GM21515 (cell line): ENCODE results near the gene TPM3.
A peak's percentile ranks its signal among the peaks of the same experiment; 100 is the strongest.
"Not testable (repeated sequence)": the region's sequence is repeated elsewhere in the genome, so short reads cannot be mapped to it uniquely, and the experiment has no call there.

Experiments
- ATAC-seq: cut with Tn5 transposase; IDR thresholded peaks from one replicate; pipeline ENCODE4 v1.9.1; 2021; ENCODE audit not compliant: unreplicated experiment

The TPM3 gene

DNA sequence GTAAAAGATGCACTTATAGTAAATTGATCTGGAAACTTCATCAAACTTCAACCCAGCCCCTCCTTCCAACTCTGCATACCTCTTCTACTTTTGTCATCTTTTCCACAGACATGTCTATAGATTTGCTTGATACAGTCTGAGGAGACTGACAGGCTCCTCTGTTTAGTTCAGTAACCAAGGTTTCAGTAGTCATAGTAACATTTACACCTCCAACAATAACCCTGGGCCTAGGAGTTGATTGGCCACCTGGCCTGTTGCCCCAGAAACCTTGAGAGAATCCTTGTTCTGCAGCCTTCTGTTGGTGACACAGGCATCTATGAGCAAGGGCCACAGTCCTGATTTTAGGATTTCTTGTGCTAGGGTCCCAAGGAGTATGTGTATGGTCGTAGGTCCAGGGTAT lies 14.3 kb upstream of the TPM3 start, which contains the start of gene CFAP141:
CFAP141 (minus strand) TSS at position 138 of the 400 bp plus-strand sequence; CDS start at position 112, 26 bp downstream.
- ATAC-seq: no peak

DNA sequence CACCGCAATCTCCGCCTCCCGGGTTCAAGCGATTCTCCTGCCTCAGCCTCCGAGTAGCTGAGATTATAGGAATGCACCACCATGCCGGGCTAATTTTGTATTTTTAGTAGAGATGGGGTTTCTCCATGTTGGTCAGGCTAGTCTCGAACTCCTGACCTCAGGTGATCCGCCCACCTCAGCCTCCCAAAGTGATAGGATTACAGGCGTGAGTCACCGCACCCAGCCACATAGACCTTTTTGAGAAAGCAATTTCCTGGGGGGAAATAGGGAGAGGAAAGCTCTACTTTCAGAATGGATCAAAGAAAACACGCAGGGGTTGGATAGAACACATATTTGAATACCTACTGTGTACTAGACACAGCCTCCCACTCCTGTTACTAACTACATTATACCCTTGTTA lies 13.9 kb upstream of the TPM3 start:
- ATAC-seq: not testable (repeated sequence)

DNA sequence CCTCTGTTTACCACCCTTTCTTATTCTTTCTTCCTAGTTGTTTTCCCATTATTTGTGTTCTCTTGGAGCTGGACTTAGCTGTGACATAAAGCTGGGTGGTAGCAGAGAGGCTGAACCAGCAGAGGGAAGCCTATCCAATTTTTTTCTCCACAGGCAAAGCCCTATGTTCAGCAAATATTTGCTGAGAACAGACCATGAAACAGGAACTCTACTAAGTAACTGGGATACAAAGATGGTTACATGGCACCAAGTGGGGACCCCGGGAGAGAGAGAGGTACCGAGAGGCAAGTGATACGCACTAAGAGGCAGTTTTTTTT lies 7.6 kb upstream of the TPM3 start:
- ATAC-seq: no peak

DNA sequence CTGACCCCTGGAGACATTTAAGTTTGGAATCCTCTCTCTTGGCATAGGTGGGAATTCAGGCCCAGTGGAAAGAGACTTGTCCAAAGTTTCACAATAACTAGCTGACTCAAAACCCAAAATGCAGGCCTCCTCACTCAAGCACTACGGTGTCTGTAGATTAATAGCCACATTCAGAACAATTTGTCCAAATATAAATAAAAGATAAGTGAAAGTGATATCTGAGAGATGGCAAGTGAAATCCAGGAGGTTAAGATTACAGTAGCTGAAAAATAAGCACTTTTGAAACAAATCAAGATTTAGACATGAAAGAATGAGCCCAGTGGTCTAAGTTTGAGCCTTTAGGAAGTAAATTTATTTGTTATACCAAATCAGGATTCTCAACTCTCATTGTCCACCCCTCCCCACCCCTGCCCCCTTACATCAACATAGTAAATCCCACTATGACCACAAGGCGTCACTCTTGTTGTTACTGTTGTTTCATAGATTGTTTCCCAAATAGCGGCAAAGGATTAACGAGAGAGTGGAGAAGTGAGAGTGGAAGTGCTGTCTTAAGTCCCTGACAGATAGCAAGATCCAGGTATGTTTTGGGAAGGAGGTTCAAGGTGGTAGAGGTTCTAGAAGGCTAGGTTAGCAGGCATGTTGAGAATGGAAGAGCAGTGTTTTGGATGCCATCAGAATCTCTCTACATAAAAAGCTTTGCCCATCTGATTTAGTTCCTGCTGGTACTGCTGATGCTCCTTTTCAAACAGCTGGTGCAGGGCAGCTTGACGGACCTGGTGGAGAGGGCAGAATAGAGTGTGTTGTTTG lies 7.1 kb upstream of the TPM3 start:
- ATAC-seq: no peak

DNA sequence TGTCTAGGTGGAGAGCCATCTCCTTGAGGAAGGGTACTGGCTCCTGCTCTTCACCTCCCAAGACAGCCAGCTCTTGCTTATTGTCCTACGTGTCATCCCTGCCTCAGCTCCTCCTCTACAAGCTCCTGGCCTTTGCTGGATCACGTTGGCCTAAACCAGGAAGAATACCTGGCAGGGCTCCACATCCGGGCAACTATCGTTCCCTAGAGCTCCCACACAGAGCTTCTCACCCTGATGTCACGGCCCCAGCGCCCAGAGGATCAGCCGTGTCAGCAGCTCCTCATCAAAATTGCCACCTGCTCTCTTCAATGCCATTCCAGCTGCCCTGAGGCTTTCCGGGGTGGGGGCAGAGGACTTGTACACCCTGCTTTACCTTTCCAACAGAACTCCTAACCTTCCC lies 1.9 kb upstream of the TPM3 start:
- no peak for ATAC-seq

DNA sequence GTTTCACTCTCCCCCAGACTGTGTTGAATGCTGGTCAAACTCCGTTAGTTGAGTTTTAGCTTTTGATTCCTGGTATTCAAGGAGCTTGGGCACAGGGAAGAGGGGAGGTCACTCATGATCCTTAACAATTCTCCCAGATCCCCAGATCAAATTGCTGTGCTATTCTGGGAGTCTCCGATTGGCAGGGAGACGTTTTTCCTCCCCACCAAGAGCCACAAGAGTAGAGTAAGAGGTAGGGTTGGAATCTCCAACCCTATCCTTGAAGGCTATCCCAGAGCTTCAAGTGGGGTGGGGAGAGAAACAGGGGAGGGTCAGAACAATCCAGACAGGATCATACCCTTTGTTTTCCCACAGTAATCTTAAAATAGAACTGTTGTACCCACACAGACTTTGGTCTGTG lies 576 bp upstream of the TPM3 start:
- no peak for ATAC-seq

DNA sequence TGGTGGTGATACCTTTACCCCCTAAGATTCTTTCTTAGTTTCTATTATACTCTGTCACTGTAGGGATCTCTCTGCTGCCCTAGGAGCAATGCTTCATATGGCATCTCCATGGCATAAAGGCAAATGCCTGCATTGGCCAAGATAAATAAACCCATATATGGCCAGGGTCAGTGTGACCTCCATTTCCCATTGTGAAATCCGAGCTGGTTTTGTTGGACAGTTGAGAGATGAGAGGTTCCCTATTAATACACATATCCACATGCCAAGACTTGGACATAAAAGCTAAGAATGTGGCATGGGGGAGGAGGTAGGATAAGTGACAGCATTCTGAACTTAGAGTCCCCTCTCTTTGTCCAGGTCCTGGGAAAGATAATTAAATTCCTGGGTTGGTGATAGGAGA lies 1.4 kb downstream of the TPM3 start:
- no peak for ATAC-seq

DNA sequence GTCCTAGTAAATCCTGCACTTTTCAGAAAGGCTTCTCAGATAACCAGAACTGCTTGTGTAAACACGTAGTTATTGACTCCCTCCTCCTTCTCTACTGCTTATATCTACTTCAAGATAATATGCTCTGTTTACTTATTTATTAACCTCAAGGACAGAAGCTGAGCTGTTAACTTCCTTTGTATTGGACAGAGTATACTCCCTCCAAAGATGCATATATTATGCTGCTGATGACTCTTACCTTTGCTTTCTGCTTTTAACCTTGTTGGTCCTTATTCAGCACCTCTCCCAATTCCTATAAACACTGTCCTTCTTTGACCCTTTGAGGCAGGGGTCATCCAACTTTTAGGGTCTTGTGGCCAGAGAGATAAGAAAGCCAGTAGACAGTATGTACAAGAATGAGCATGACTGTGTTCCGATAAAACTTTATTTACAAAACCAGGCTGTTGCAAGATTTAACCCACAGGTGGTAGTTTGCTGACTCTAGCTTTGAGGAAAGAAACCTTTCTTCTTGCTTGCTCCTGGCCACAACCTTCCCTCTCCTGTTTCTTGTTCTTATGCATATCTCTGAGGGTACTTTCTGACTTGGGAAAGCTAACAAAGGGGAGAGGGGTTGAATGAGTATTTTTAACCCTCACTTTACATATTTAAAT lies 4.9 kb downstream of the TPM3 start:
- no peak for ATAC-seq

DNA sequence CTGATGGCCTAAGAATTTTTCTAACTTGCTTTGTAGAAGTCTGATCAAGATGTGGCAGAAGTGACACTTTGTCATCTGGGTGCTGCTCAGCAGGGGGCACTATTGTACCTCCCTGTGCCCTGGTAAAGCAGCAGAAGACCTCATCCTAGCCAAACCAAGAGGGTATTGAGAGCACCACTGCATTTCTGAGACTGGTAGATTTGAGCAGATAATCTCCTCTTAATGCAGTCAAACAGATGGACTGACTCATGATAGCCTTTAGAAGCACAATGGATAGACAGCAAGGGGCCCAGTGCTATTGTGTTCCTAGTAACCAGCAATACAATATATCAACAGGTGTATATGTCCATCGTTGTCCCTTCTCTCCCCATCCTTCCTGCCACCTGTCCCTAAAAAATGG lies 5.7 kb downstream of the TPM3 start:
- no peak for ATAC-seq

DNA sequence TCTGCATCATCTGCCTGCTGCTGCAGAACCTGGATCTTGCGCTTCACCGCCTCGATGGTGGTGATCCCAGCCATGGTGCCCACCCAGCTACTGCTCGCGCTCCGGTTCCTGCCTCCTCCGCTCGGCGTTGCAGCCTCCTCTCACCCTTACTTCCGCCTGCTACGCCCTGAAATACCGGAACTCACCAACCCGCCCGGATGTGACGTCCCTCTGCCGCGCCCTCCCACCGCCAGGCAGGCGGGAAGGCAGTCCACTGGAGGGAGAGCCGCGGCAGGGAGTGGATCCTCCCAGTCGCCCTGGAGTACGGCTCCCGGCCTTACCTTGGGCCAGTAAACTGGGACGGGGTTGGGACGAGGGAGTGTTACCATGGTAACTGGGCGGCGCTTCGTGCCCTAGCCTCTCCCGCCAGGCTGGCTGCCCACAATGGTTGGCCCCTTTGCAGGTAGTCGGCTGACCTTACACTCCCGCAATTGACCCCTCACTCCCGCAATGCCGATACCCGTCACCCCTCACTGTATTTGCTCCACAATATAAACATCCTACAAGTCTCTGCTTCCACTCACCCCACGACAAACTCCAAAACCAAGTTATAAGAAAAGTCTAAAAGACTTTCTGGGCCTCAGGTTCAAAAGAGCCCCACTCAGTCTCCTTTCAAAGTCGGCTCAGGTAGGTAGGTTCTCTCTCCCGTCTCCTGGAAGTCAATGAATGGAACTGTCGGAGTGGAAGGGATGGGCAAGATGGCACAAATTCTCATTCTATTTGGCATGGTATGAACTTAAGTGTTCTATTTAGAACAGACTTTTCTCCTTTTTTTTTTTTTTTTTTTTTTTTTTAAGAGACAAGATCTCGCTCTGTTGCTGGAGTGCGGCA lies 8.6 kb downstream of the TPM3 start:
- peak; percentile 64 for ATAC-seq

DNA sequence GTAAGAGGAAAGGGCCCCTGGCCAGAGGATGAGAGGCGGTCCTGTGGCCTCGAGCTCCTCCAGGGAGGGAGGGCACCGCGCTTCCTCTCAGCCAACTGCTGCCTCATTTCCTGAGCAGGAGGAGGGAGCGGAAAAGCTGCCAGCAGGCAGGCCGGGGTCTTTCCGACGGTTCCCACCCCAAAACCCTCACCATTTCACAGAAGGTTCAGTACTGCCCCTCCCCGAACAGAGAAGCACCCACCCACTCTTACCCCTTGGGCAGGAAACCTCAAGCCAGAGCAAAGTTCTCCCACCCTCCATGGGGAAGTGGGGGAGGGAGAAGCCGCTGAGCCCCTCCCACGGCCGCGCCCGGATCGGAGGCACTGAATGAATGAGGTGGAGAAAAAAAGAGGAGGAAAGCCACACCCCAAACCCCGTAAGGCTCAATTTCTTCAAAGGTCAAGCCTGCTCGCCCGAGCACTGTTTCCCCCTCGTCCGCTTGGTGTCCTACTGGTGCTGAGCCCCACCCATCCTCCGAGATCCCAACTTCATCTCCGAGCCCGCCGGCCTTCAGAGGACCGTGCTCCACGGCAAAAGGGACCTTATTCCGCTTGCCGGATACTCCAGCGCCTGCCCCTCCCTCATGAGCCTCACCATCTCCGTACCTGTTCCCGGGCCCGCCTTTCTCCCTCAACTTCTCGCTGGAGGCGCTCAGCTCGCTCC lies 9.4 kb downstream of the TPM3 start:
- peak; percentile 47 for ATAC-seq

DNA sequence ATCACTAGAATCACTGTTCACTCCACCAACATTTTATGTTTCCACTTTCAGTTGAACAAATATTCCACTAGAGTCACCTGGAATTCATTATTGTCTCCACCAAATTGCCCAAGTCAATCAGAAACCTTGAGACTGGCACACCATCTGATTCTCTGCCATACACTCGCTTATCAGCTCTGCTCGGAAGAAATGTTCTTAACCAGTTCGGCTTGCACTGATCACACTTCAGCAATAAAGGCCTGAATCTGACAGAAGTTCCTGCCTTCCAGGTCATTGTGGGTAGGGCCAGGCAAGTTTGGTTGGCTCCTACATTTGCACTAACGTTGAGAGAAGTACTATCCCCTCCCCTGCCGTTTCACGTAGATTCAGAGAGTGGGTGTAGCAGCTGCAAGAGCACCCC lies 10.0 kb downstream of the TPM3 start:
- no peak for ATAC-seq

DNA sequence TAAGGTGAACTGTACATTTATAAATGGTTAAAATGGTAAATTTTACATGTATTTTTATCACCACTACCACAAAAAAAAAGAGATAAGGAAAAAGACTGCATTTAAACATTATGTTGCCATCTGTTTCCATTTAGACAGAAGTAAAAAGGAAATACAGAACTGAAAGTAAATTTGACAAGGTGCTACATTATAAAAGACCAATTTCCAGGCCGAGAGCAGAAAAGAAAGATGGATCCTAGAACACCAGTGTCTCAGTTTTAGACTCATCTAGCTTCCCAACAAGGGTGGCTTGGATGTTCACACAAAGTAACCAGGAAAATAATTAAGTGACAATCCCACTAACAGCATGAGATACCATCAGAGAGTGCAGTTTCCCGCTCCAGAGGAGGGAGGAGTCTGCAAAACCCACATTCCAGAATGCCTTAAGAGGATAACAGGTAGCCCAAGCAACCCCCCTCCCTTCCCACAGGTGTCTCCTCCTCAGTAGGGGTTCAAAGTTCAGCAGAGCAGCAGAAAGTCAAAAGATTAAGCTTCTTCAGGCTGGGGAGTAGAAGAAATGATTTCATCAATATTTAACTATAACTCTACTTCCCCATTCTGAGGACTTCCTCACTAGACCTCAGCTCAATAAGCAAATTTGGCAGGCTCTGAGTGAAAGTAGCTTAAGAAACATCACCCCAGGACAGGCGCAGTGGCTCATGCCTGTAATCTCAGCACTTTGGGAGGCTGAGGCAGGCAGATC lies 11.8 kb downstream of the TPM3 start:
- ATAC-seq: no peak

DNA sequence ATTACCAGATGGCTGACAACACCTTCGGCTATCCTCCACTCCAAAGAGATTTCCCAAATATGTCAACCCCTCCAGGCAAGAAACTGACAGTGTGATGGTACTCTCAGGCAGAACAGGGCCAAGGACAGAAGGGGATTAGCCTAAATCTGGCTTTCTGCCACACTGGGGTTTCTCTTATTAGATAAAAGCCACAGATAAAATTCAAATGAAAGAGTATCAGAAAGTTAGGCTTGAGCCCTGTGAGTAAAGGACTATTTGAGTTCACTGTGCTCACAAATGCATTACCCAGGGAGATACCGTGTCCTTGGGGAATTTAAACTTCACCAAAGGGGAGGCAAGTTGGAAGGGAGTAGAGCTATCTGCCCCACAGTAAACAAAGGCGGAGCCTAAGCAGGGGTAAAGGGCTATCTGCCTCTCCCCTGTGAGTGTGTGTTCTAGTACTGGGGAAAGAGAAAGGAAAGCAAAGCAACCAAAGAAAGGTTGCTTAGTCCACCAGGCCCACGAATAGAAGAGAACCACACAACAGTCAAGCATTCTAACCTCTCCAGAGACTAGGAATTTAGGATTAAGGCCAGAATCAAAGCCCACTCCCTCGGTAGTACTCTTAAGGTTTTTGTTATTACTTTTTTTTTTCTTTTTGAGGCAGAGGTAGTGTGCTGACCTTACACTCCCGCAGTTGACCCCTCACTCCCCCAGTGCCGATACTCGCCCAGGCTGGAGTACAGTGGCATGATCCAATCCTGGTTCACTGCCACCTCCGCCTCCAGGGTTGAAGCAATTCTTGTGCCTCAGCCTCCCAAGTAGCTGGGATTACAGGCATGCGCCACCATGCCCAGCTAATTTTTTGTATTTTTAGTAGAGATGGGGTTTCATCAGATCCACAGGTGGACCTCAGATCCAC lies 12.7 kb downstream of the TPM3 start:
- no peak for ATAC-seq

DNA sequence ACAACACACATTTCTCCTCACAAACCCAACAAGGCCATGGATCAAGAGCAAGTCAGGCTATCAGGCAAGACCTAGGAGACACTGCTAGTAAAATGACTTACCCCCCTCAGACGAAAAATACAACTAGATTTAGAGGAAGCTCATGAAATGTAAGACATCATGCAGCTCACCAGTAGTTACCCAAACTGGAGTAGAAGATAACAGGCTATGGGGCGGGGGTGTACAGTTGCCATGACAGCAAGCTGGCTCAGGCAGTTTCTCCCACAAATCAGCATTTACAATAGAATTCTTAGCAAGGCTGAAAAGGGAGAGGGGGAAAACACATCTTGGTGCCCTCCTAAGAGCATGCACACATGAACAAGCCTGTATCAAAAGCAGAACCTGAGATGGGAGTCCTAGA lies 13.9 kb downstream of the TPM3 start:
- ATAC-seq: no peak

DNA sequence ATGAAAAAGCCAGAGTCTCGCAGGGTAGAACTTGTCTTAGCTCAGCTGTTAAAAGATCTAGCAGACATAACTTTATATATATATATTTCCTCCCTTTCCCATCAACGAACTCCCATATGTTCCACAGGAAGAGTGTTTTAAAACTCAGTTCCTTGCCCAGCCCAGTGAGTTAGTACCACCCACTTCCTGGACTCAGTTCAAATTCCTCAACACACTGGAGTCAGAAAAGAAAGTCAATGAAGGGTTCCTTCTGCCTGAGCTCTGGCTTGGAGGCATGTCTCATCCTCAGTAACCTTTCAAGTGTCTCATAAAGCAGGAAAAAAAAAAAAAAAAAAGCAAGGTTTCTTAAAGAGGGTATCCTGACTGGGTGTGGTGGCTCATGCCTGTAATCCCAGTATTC lies 15.6 kb downstream of the TPM3 start:
- no peak for ATAC-seq

DNA sequence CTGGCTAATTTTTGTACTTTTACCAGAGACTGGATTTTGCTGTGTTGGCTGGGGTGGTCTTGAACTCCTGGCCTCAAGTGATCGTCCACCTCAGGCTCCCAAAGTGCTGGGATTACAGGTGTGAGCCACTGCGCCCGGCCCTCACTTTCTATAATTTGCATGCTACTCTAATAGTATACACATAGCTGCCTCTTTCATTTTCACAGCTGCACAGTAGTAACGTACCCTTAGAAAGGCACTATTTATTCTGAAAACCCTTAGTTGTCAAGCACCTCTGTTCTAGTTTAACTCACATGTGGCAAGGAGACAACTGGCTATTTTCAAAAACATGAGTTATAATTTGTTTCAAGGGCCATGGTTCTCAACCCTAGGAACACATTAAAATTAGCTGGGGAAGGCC lies 17.2 kb downstream of the TPM3 start:
- no peak for ATAC-seq

DNA sequence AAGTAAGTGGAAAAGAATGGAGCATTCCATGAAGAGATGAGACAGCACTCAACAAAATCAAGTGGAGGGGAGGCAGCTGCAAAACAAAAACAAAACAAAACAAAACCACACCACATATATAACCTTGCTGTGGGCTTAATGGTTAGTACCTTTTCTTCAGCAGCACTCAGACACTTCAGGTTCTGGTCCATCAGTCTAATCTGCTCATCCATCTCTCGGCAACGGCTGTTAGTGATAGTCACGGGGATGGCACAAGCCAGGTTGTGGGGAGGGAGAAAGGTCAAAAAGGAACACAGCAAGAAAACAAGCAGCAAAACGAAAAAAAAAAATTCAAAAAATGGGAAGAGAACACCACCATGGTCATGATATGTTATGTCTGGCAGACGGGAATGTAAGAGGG lies 20.0 kb downstream of the TPM3 start:
- ATAC-seq: no peak

DNA sequence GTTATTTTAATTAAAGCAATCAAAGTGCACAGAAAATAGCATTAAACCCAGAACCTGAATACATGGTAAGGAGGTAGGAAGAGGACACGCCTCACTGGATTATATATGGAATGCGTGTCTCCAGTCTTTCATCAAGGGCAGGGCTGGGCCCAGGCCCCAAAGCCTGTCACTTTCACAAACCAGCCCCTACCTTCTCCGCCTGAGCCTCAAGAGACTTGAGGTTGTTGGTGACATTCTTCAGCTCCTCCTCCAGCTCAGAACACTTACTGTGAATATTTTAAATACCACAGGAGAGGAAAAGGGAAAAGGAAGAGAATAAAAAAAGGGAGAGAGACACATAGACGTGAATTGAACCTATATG lies 20.7 kb downstream of the TPM3 start:
- ATAC-seq: no peak
